ENCODE results near the gene ITIH3.

Gene ITIH3

DNA sequence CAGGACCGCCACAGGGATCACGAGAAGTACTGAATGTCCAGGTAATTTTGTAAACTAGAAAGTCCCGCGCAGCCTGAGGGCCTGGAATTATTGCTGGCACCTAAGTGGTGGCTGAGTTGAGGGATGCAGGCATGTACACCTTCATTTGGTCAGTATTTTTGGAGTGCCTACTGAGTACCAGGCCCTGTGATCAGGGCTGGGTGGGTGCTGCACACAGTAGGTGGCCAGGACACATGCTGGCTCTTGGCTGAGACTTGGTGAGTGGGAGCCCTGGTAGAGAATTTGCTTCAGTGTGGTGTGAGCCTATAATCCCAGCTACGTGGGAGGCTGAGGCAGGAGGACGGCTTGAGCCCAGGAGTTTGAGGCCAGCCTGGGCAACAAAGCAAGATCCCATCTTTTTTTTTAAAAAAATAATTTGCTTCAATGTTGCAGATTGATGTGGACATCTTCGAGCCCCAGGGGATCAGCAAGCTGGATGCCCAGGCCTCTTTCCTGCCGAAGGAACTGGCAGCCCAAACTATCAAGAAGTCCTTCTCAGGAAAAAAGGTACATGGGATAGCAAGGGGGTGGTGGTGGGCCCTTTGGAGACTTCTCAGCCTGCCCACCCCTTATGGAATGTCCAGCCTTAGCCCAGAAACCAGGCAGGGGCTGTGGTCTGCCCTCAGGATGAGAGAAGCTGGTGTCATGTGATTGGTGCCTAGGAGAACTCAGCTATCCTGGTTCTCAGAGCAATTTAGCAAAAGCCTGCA, 14.6 kb upstream of the ITIH3 start:
- ATAC-seq = no peak

- ATAC-seq = no peak
Observed at GRCh38 chr3:52781741-52782140, 12.9 kb upstream of the ITIH3 start.

DNA sequence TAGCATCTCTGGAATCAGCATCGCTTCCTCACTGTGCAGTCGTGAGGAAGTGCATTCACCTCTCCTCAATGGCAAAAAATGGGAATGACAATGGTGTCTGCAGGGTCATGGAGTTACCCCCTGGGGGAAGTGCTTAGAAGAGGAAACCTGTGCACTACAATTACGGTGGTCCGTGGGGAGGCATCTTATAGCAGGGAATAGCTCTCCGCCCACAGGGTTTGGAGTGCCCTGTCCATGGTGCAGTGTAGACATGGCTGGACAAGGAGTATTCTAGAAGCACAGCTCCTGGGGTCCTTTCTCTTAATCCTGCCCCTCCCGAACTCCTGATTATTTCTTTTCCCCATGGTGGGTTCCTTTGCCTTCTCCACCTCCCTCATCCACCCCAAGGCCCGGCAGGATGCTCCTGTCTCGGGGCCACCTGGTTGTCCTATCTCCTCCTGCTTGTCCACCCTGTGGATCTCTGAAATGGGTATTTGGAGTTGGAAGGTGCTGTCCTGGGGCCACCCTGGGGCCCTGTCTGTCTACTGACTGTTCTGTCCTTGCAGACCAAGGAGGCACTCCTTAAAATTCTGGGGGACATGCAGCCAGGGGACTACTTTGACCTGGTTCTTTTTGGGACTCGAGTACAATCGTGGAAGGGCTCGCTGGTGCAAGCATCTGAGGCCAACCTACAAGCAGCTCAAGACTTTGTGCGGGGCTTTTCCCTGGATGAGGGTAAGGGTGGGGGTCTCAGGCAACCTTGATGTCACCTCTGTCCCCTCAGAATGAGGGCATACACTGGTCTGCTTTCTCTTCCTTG, 12.0 kb upstream of the ITIH3 start:
- no peak for ATAC-seq

GRCh38 chr3:52783211-52783555, 11.4 kb upstream of the ITIH3 start:
- ATAC-seq = no peak

- no peak for ATAC-seq
Observed at GRCh38 chr3:52784021-52784621, 10.5 kb upstream of the ITIH3 start.

- no peak for ATAC-seq
Observed at GRCh38 chr3:52784931-52785590, 9.5 kb upstream of the ITIH3 start.

- no peak for ATAC-seq
Observed at GRCh38 chr3:52786330-52787215, 8.0 kb upstream of the ITIH3 start.

DNA sequence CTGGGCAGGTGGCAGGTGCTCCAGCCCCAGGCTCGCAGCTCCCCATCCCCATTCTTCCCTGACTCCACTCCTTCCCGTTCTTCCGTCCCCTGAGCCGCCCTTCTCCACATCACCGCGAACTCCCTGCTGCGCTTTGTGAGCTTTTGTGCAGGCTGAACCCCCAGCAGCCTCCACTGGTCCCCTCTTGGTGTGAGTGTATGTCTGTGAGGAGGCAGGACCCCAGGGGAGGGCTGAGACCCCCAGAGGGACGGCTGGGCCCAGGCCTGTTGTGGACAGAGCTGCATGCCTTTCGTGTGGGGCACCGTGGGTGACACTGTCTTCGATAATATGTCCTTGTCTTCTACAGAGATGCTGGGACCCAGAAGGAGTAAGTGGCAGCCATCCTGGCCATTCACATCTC, 7.3 kb upstream of the ITIH3 start:
- ATAC-seq = no peak

DNA sequence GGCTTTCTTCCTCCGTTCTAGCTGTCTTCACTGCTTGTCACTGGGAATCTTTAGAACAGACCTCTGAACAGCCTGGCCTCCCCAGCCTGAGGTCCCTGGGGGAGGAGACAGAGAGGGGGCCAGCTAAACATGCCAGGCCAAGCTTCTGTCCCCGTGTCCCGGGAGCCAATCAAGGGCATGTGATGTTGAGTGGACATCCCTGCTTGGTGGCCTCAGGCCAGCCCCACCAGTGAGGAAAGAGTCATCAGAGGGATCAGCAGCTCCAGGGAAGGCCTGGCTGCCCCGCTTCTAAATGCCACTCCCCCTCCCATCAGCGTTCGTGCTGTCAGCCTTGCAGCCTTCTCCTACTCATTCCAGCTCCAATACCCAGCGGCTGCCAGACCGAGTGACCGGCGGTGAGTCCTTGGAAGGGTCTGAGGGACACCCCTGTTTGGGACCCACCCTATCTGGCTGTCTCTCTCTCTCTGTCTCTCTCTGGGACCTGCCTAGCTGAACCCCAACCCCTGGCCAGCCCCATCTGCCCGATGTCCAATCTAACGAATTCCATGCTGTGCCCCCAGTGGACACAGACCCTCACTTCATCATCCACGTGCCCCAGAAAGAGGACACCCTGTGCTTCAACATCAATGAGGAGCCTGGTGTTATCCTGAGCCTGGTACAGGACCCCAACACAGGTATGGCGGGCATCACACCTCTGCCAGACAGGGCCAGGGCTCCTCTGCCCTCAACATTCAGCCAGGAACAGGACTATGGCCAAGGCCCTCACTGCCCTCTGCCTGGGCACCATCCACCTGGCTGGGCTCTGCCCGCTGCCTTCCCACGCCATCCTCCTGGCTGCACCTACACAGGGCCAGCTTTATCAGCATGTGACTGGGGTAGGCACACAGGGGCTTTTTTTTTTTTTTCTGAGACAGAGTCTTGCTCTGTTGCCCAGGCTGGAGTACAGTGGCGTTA, 6.6 kb upstream of the ITIH3 start:
- ATAC-seq = no peak

DNA sequence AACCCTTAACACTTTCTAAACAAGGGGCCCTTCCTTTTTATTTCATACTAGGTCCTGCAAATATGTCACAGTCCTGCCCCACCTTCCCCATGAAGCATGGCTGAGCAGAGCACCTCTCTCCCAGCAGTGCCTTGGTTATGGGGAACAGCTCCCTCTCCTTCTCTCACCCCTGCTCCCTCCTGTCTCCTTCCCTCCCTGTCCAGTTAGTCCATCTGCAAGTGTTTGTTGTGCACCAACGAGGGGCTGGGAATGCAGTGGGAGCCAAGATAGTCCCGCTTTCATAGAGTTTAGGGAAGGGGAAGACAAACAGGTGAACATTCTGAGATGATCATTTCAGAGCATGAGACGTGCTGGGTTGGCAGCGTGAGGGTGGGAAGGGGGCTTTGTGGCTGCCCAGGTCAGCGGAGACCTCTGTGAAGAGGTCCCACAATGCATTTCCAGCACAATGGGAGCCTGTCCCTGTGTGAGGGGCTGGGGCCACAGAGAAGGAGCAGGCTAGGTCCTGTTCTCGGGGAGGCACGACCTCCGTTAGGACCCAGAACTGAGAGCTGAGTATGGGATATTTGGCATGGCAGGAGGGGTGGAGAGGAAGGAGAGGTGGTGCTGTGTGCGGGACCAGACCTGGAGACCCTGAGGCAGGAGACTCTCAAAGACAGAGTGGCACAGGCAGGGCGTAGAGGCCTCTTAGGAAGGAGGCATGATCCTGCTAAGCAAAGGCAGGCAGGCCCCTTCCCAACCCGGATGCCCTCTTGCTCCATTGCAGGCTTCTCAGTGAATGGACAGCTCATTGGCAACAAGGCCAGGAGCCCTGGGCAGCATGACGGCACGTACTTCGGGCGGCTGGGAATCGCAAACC, 5.5 kb upstream of the ITIH3 start:
- no peak for ATAC-seq

GRCh38 chr3:52789746-52790040, 4.9 kb upstream of the ITIH3 start:
- no peak for ATAC-seq

- ATAC-seq = no peak
Observed at GRCh38 chr3:52790337-52790736, 4.3 kb upstream of the ITIH3 start.

DNA sequence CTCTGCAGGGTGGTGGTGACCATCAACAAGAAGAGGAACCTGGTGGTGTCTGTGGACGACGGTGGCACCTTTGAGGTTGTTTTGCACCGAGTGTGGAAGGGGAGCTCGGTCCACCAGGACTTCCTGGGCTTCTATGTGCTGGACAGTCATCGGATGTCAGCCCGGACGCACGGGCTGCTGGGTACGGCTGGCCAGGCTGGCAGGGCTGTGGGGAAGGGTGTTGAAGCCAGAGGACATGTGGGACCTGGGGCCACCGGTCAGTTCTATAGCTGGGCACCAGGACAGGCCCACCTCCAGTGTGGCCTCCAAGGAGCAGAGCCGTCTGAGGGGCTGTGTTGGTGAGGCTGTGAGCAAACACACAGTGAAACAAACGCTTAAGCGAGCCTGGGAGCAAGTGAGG, 3.9 kb upstream of the ITIH3 start:
- ATAC-seq = no peak

DNA sequence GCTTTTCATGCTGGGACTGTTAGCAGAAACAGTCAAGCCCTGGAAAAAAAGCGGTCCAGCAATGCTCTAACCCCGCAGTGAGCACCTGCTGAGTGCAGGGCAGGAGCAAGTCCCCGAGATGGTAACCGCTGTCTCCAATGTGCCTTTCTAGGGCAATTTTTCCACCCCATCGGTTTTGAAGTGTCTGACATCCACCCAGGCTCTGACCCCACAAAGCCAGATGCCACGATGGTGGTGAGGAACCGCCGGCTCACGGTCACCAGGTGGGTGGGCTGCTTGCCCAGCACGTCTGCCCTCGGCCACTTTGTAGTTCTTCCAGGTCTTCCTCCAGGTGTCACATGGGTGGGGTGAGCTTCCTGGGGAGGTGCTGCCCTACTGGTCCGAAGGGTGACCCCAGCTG, 3.2 kb upstream of the ITIH3 start:
- no peak for ATAC-seq

DNA sequence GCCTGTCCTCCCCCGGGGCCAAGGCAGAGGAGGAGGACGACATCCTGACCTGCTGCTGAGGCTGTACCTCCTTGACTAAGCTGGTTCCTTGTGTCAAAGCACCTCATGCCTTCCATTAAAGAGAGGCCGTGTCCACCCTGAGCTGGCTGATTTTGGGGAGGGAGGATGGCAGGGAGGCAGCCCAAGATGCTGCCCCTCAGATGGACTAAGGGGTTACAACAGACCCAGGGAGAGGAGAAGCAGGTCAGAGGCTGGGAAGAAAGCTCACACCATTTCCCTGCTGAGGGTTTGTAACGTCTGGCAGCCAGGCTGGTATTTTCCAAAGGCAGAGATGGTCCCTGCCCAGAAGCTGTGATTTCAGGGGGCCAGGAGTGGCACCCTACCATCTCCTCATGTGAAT, 2.7 kb upstream of the ITIH3 start:
- no peak for ATAC-seq

GRCh38 chr3:52792413-52792812, 2.2 kb upstream of the ITIH3 start:
- no peak for ATAC-seq

- no peak for ATAC-seq
Observed at GRCh38 chr3:52792961-52793695, 1.5 kb upstream of the ITIH3 start.

GRCh38 chr3:52793702-52794611, 639 bp upstream of the ITIH3 start:
- no peak for ATAC-seq

All from activated CD4-positive, CD25-positive, alpha-beta regulatory T cell treated with anti-CD3 and anti-CD28 coated beads, Interleukin-2, amount 50 U/mL, for 24 hours (primary cell).